ENCODE measurements around the gene CYBA. TPM values are rescaled to one million over a fixed set of nuclear protein-coding genes. Genes with fewer than 3 reads are reported as not detected.

The CYBA gene
- total and polyA plus RNA-seq, 9 of the 15 experiments (the other 6 are each of a cell fraction or from before 2014, with no cell fraction given) = 0.34 to 683 (median 93.0) TPM

- TF ChIP-seq ZZZ3 (IDR thresholded peaks at IDR 0.05) (no peak), HNRNPH1 (optimal IDR thresholded peaks at IDR 0.05; ENCODE audit: low read depth, low read length) (no peak), KLF1 (tag; IDR thresholded peaks at IDR 0.05) (peak; percentile 91), TEAD2 (tag; IDR thresholded peaks at IDR 0.05) (no peak), TAF9B (IDR thresholded peaks at IDR 0.05; ENCODE audit: partially characterized antibody) (no peak), ETV5 (CRISPR knock-in tag; IDR thresholded peaks at IDR 0.05; ENCODE audit: low read depth) (peak; percentile 47; the same call in 1 of the 2 replicates), CBFA2T2 (conservative IDR thresholded peaks at IDR 0.05) (peak; percentile 95), DNMT1 (IDR thresholded peaks at IDR 0.05) (no peak), MTA2 (IDR thresholded peaks at IDR 0.05; ENCODE audit: low read depth) (peak; percentile 86), BACH1 (tag; IDR thresholded peaks at IDR 0.05) (no peak), KLF10 (CRISPR knock-in tag; IDR thresholded peaks at IDR 0.05) (no peak), NR4A1 (CRISPR knock-in tag; IDR thresholded peaks at IDR 0.05) (no peak), NR4A1 (tag; IDR thresholded peaks at IDR 0.05) (0 out of 2 replicates have a peak, but pooled peaks have one; percentile 31), STAG1 (CRISPR knock-in tag; IDR thresholded peaks at IDR 0.05; ENCODE audit: borderline replicate concordance) (no peak), ZKSCAN8 (CRISPR knock-in tag; IDR thresholded peaks at IDR 0.05) (no peak), USF2 (CRISPR knock-in tag; IDR thresholded peaks at IDR 0.05) (no peak), ZNF584 (CRISPR knock-in tag; IDR thresholded peaks at IDR 0.05; ENCODE audit: low read depth) (no peak), ZNF280B (CRISPR knock-in tag; IDR thresholded peaks at IDR 0.05) (no peak), ATF4 (CRISPR knock-in tag; IDR thresholded peaks at IDR 0.05) (no peak)
- TF ChIP-seq, protein P1, sequence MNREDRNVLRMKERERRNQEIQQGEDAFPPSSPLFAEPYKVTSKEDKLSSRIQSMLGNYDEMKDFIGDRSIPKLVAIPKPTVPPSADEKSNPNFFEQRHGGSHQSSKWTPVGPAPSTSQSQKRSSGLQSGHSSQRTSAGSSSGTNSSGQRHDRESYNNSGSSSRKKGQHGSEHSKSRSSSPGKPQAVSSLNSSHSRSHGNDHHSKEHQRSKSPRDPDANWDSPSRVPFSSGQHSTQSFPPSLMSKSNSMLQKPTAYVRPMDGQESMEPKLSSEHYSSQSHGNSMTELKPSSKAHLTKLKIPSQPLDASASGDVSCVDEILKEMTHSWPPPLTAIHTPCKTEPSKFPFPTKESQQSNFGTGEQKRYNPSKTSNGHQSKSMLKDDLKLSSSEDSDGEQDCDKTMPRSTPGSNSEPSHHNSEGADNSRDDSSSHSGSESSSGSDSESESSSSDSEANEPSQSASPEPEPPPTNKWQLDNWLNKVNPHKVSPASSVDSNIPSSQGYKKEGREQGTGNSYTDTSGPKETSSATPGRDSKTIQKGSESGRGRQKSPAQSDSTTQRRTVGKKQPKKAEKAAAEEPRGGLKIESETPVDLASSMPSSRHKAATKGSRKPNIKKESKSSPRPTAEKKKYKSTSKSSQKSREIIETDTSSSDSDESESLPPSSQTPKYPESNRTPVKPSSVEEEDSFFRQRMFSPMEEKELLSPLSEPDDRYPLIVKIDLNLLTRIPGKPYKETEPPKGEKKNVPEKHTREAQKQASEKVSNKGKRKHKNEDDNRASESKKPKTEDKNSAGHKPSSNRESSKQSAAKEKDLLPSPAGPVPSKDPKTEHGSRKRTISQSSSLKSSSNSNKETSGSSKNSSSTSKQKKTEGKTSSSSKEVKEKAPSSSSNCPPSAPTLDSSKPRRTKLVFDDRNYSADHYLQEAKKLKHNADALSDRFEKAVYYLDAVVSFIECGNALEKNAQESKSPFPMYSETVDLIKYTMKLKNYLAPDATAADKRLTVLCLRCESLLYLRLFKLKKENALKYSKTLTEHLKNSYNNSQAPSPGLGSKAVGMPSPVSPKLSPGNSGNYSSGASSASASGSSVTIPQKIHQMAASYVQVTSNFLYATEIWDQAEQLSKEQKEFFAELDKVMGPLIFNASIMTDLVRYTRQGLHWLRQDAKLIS (CRISPR knock-in tag; IDR thresholded peaks at IDR 0.05) = no peak
- TF ChIP-seq, protein P2, sequence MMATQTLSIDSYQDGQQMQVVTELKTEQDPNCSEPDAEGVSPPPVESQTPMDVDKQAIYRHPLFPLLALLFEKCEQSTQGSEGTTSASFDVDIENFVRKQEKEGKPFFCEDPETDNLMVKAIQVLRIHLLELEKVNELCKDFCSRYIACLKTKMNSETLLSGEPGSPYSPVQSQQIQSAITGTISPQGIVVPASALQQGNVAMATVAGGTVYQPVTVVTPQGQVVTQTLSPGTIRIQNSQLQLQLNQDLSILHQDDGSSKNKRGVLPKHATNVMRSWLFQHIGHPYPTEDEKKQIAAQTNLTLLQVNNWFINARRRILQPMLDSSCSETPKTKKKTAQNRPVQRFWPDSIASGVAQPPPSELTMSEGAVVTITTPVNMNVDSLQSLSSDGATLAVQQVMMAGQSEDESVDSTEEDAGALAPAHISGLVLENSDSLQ (IDR thresholded peaks at IDR 0.05) = peak; percentile 49
Measured at GRCh38 chr16:88688013-88688778, 37.3 kb upstream of the CYBA start (continued).
